VCaP (cell line): Measurements from ENCODE around the gene CLIP2.
"Not testable (repeated sequence)": the region's sequence is repeated elsewhere in the genome, so short reads cannot be mapped to it uniquely, and the experiment has no call there.

Source experiments
- H3K27ac ChIP-seq: fragments of 450-650 bp; 2 replicates; pipeline ENCODE4 v1.5.1; 2017
- CTCF ChIP-seq: fragments of 450-650 bp; conservative IDR thresholded peaks from 2 replicates; pipeline ENCODE4 v1.5.1; 2017; ENCODE audit warnings: mild to moderate bottlenecking, moderate library complexity

Gene CLIP2

GRCh38 chr7:74399006-74399405 lies 109.8 kb downstream of the CLIP2 start:
- no peak for TF ChIP-seq CTCF
- no peak overlapping the region for H3K27ac ChIP-seq

GRCh38 chr7:74400420-74401136 lies 111.4 kb downstream of the CLIP2 start:
- no peak overlapping the region for H3K27ac ChIP-seq
- TF ChIP-seq CTCF = no peak

- peak; percentile 99 for TF ChIP-seq CTCF
- H3K27ac ChIP-seq = no peak overlapping the region
These were observed 112.1 kb downstream of the CLIP2 start for GRCh38 chr7:74401137-74401859.

- H3K27ac ChIP-seq = not testable (repeated sequence)
These were observed 113.5 kb downstream of the CLIP2 start for GRCh38 chr7:74402668-74403067.

GRCh38 chr7:74403521-74404387 lies 114.5 kb downstream of the CLIP2 start:
- no peak for TF ChIP-seq CTCF
- H3K27ac ChIP-seq = no peak overlapping the region

GRCh38 chr7:74404388-74404700 lies 115.1 kb downstream of the CLIP2 start:
- H3K27ac ChIP-seq = no peak overlapping the region
- TF ChIP-seq CTCF = no peak

GRCh38 chr7:74404741-74405140 lies 115.5 kb downstream of the CLIP2 start:
- no peak for TF ChIP-seq CTCF
- H3K27ac ChIP-seq = no peak overlapping the region
